C4-2B (cell line): ENCODE data around the gene SREBF1.
A peak's percentile ranks its signal among the peaks of the same experiment; 100 is the strongest.

Source experiments
- H3K27ac ChIP-seq: fragments of 450-650 bp; 2 replicates; pipeline ENCODE4 v1.5.1; 2017
- CTCF ChIP-seq: fragments of 450-650 bp; conservative IDR thresholded peaks from 2 replicates; pipeline ENCODE4 v1.5.1; 2017; ENCODE audit warnings: mild to moderate bottlenecking
- ZFX ChIP-seq: fragments of 450-650 bp; IDR thresholded peaks from 2 replicates; pipeline ENCODE4 v1.6.1; 2017

SREBF1 gene

GRCh38 chr17:17815062-17815406 is 21.8 kb downstream of the SREBF1 start:
- TF ChIP-seq ZFX: no peak
- no peak for TF ChIP-seq CTCF
- H3K27ac ChIP-seq: peak overlapping the region; percentile 86

- TF ChIP-seq ZFX (no peak), CTCF (no peak)
- peak overlapping the region; percentile 86 for H3K27ac ChIP-seq
Measured at GRCh38 chr17:17814162-17815061, 22.4 kb downstream of the SREBF1 start.

GRCh38 chr17:17813725-17814095 is 23.1 kb downstream of the SREBF1 start:
- H3K27ac ChIP-seq: peak overlapping the region; percentile 86
- TF ChIP-seq ZFX: no peak
- TF ChIP-seq CTCF: no peak

- H3K27ac ChIP-seq: peak overlapping the region; percentile 86
- no peak for TF ChIP-seq ZFX
- no peak for TF ChIP-seq CTCF
Measured at GRCh38 chr17:17813055-17813724, 23.6 kb downstream of the SREBF1 start.

GRCh38 chr17:17812211-17813054 is 24.4 kb downstream of the SREBF1 start:
- peak; percentile 98 for TF ChIP-seq CTCF
- peak; percentile 83 for TF ChIP-seq ZFX
- peak overlapping the region; percentile 86 for H3K27ac ChIP-seq

GRCh38 chr17:17811381-17812210 is 25.2 kb downstream of the SREBF1 start:
- peak overlapping the region; percentile 86 for H3K27ac ChIP-seq
- no peak for TF ChIP-seq CTCF
- TF ChIP-seq ZFX: no peak
